ENCODE results near the gene TMEM51.

Gene TMEM51

DNA sequence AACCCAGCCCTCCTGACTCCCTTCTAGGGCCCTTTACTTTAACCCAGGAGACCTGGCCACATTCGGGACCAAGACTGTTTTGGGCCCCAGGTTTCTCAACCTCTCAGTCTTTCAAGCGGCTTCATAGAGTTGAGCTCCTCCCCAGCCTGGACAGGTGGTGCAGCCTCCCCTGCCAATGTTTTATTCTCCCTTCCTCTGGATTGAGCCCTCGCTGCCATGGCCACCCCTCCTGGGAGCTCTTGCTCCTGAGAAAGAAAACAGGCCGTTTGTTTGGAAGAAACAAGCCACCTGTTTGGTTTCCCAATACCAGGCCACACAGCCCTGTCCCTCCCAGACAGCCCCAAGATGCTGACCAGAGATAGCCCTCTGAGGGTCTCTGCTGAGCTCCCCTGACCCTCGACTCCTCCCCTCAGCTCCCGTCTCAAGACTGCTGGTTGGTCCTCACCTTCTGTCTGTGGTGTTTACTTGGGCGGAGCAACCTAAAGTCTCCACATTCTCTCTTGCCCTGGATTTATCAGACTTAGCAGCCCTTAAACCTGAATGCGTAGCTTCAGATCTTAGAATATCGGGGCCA is 3.3 kb downstream of the TMEM51 start:
- no peak overlapping the region for H2BK12ac ChIP-seq (ENCODE audit: low read length)

DNA sequence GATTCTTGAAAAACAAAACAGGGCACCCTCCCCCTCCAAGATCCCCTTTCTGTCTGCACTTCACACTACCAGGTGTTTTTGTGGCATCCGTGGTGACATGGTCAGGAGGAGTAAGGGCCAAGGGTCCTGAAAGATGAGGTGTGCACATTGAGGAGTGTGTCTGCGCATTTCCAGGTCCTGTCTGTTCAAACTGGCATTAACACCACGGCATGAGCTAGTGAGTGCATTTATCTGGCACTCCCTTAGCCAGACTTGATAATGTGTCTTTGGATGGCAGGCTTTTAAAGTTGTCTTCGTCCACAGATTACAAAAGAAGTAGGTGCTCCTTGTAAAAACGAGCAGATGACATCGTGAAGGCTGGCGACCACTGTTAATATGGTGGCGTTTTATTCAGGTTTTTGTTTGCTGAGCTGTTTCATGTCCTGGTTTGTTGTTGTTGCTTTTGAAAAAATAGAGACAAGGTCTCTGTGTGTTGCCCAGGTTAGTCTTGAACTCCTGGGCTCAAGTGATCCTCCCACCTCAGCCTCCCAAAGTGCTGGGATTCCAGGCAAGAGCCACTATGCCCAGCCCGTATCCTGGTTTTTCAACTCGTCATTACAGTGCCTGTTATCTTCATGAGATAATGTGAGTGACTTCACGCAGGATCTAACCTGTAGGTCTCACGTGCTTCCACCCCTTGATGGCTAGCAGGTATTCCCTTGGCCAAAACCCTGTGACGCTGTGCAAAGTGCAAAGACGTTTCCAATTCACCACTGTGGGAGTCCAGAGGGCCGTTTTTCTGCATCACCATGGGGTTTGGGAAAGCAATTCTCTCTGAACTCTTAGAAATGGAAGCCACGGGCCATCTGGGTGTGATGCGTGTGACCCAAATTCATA is 4.2 kb downstream of the TMEM51 start:
- Histone ChIP-seq H3K9me3 (ENCODE audit: insufficient read depth, low read depth, low read length) (no peaks in the 10 kb centered on the region), H3K14ac (ENCODE audit: low read length) (no peak overlapping the region), H2AFZ (ENCODE audit: insufficient read depth, low read length, poor library complexity) (no peak overlapping the region), H3K79me2 (ENCODE audit: control insufficient read depth, insufficient read depth, low read length, poor library complexity) (peaks cover 4% of the 10 kb centered on the region), H3K4me3 (ENCODE audit: low read depth, low read length) (no peak overlapping the region), H3K9ac (ENCODE audit: low read length) (no peak overlapping the region), H3K27ac (ENCODE audit: low read depth, low read length) (no peak overlapping the region), H3K23ac (ENCODE audit: low read length) (no peak overlapping the region), H3K4ac (ENCODE audit: low read depth, low read length) (no peak overlapping the region), H3K4me1 (ENCODE audit: control insufficient read depth in 1 of 2, insufficient read depth in 2 of 2, low read length in 2 of 2) (peaks cover 13 to 16% of the 10 kb centered on the region in 2 experiments), H2BK12ac (ENCODE audit: low read length) (no peak overlapping the region), H4K12ac (ENCODE audit: low read depth, low read length) (no peak overlapping the region), H2BK5ac (ENCODE audit: low read depth, low read length, poor library complexity) (no peak overlapping the region), H3K27me3 (ENCODE audit: insufficient read depth, low read length) (no peaks in the 10 kb centered on the region), H3K36me3 (ENCODE audit: control insufficient read depth in 1 of 2, insufficient read depth in 2 of 2, low read length in 2 of 2) (no peaks in the 10 kb centered on the region), H3K18ac (ENCODE audit: low read length) (no peak overlapping the region), H2AK5ac (ENCODE audit: low read length) (no peak overlapping the region), H4K8ac (ENCODE audit: low read depth, low read length) (no peak overlapping the region), H4K91ac (ENCODE audit: low read depth, low read length) (no peak overlapping the region), H2BK120ac (ENCODE audit: insufficient read depth, low read length, poor library complexity) (no peak overlapping the region), H3K79me1 (ENCODE audit: low read length) (peaks cover 10% of the 10 kb centered on the region), H3K4me2 (ENCODE audit: low read length) (no peak overlapping the region)
- DNase-seq: peak; percentile 82 to 87
- no CpG with 5 or more reads among the region's 17 CpGs for WGBS (ENCODE audit: extremely low coverage, insufficient coverage, insufficient read length)

More for the DNA sequence above, 3.3 kb downstream of the TMEM51 start:
- Histone ChIP-seq H2BK120ac (ENCODE audit: insufficient read depth, low read length, poor library complexity) (no peak overlapping the region), H3K27me3 (ENCODE audit: insufficient read depth, low read length) (no peaks in the 10 kb centered on the region), H3K27ac (ENCODE audit: low read depth, low read length) (no peak overlapping the region), H3K18ac (ENCODE audit: low read length) (no peak overlapping the region), H3K23ac (ENCODE audit: low read length) (no peak overlapping the region), H4K8ac (ENCODE audit: low read depth, low read length) (no peak overlapping the region), H3K79me2 (ENCODE audit: control insufficient read depth, insufficient read depth, low read length, poor library complexity) (peaks cover 4% of the 10 kb centered on the region), H3K4me3 (ENCODE audit: low read depth, low read length) (no peak overlapping the region), H3K4ac (ENCODE audit: low read depth, low read length) (no peak overlapping the region), H2BK5ac (ENCODE audit: low read depth, low read length, poor library complexity) (no peak overlapping the region), H3K4me2 (ENCODE audit: low read length) (no peak overlapping the region), H3K36me3 (ENCODE audit: control insufficient read depth in 1 of 2, insufficient read depth in 2 of 2, low read length in 2 of 2) (no peaks in the 10 kb centered on the region), H2AFZ (ENCODE audit: insufficient read depth, low read length, poor library complexity) (no peak overlapping the region), H3K79me1 (ENCODE audit: low read length) (peaks cover 12% of the 10 kb centered on the region), H3K4me1 (ENCODE audit: control insufficient read depth in 1 of 2, insufficient read depth in 2 of 2, low read length in 2 of 2) (peaks cover 16 to 19% of the 10 kb centered on the region in 2 experiments), H4K91ac (ENCODE audit: low read depth, low read length) (no peak overlapping the region), H3K9me3 (ENCODE audit: insufficient read depth, low read depth, low read length) (no peaks in the 10 kb centered on the region), H4K12ac (ENCODE audit: low read depth, low read length) (no peak overlapping the region), H2AK5ac (ENCODE audit: low read length) (no peak overlapping the region), H3K9ac (ENCODE audit: low read length) (no peak overlapping the region), H3K14ac (ENCODE audit: low read length) (no peak overlapping the region)
- DNase-seq: no peak
- no CpG with 5 or more reads among the region's 9 CpGs for WGBS (ENCODE audit: extremely low coverage, insufficient coverage, insufficient read length)

DNA sequence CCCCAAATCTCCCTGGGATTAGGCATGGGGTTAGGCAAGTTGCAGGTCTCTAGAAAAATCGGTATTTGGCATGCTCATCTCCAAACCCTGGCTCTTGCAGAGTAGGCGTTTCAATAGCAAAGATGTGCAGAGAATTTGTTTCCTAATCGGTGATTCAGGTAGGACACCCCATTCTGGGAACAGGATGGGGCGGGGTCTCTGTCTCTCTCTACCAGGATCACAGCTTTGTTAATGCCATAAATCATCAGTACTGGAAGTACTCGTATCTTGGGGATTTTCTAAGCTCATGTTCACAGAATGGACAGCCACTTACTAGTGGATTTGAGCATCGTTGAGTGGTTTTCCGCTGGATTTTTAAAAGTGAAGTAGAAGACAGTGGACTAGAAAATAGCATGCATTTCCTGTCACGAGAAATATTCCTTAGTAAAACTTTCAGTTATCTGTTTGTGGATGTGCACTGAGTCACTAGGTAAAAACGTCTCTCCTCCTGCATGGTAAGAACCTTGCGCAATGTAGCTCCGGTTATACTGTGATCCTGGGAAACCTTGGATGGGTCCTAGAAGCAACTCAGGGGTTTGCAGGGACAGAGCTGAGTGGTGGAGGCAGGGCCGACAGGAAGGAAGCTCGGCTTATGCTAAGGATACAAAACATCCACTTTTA is 5.1 kb downstream of the TMEM51 start:
- no peak overlapping the region for H2AFZ ChIP-seq (ENCODE audit: insufficient read depth, low read length, poor library complexity)
- no peaks in the 10 kb centered on the region for H3K27me3 ChIP-seq (ENCODE audit: insufficient read depth, low read length)
- DNase-seq: peak; percentile 55 to 81
- H2BK120ac ChIP-seq (ENCODE audit: insufficient read depth, low read length, poor library complexity): no peak overlapping the region
- H3K23ac ChIP-seq (ENCODE audit: low read length): no peak overlapping the region
- H3K79me2 ChIP-seq (ENCODE audit: control insufficient read depth, insufficient read depth, low read length, poor library complexity): peaks cover 4% of the 10 kb centered on the region
- H3K36me3 ChIP-seq (ENCODE audit: control insufficient read depth in 1 of 2, insufficient read depth in 2 of 2, low read length in 2 of 2): no peaks in the 10 kb centered on the region
- no peak overlapping the region for H3K18ac ChIP-seq (ENCODE audit: low read length)
- no peak overlapping the region for H3K4me2 ChIP-seq (ENCODE audit: low read length)
- H3K4me3 ChIP-seq (ENCODE audit: low read depth, low read length): no peak overlapping the region
- H3K27ac ChIP-seq (ENCODE audit: low read depth, low read length): no peak overlapping the region
- H3K4me1 ChIP-seq (ENCODE audit: control insufficient read depth in 1 of 2, insufficient read depth in 2 of 2, low read length in 2 of 2): peaks cover 13 to 16% of the 10 kb centered on the region in 2 experiments
- no peak overlapping the region for H3K14ac ChIP-seq (ENCODE audit: low read length)
- H2BK5ac ChIP-seq (ENCODE audit: low read depth, low read length, poor library complexity): no peak overlapping the region
- H2BK12ac ChIP-seq (ENCODE audit: low read length): no peak overlapping the region
- no peaks in the 10 kb centered on the region for H3K9me3 ChIP-seq (ENCODE audit: insufficient read depth, low read depth, low read length)
- no peak overlapping the region for H4K91ac ChIP-seq (ENCODE audit: low read depth, low read length)
- H4K8ac ChIP-seq (ENCODE audit: low read depth, low read length): no peak overlapping the region
- H3K4ac ChIP-seq (ENCODE audit: low read depth, low read length): no peak overlapping the region
- WGBS (ENCODE audit: extremely low coverage, insufficient coverage, insufficient read length): no CpG with 5 or more reads among the region's 13 CpGs
- no peak overlapping the region for H4K12ac ChIP-seq (ENCODE audit: low read depth, low read length)
- peaks cover 3% of the 10 kb centered on the region for H3K79me1 ChIP-seq (ENCODE audit: low read length)
- no peak overlapping the region for H2AK5ac ChIP-seq (ENCODE audit: low read length)
- no peak overlapping the region for H3K9ac ChIP-seq (ENCODE audit: low read length)

DNA sequence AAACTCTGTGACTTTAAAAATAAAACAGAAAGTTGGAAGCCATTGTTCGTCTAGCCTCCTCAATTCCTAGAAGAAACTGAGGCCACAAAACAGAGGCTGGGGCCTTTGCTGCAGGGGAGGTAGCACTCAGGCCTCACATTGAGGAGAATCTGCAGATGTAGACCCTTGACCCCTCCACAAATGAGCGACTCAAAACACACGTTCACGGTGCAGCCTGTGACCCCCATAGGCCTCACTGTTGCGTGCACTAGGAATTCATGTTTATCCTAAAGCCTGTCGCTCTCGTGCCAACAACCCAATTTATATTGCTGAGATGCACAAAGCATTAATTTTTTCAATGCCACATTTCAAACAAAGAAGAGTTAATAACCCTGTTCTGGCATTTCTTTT is 5.6 kb downstream of the TMEM51 start:
- Histone ChIP-seq H3K27me3 (ENCODE audit: insufficient read depth, low read length) (no peaks in the 10 kb centered on the region), H3K79me1 (ENCODE audit: low read length) (no peaks in the 10 kb centered on the region), H4K8ac (ENCODE audit: low read depth, low read length) (no peak overlapping the region), H3K14ac (ENCODE audit: low read length) (no peak overlapping the region), H3K4me1 (ENCODE audit: control insufficient read depth in 1 of 2, insufficient read depth in 2 of 2, low read length in 2 of 2) (peaks cover 13% of the 10 kb centered on the region in 2 experiments), H3K27ac (ENCODE audit: low read depth, low read length) (no peak overlapping the region), H3K36me3 (ENCODE audit: control insufficient read depth in 1 of 2, insufficient read depth in 2 of 2, low read length in 2 of 2) (no peaks in the 10 kb centered on the region), H4K91ac (ENCODE audit: low read depth, low read length) (no peak overlapping the region), H3K23ac (ENCODE audit: low read length) (no peak overlapping the region), H2BK5ac (ENCODE audit: low read depth, low read length, poor library complexity) (no peak overlapping the region), H3K4ac (ENCODE audit: low read depth, low read length) (no peak overlapping the region), H3K79me2 (ENCODE audit: control insufficient read depth, insufficient read depth, low read length, poor library complexity) (no peaks in the 10 kb centered on the region), H4K12ac (ENCODE audit: low read depth, low read length) (no peak overlapping the region), H3K18ac (ENCODE audit: low read length) (no peak overlapping the region), H2BK120ac (ENCODE audit: insufficient read depth, low read length, poor library complexity) (no peak overlapping the region), H2AK5ac (ENCODE audit: low read length) (no peak overlapping the region), H3K4me2 (ENCODE audit: low read length) (no peak overlapping the region), H3K9me3 (ENCODE audit: insufficient read depth, low read depth, low read length) (no peaks in the 10 kb centered on the region), H2BK12ac (ENCODE audit: low read length) (no peak overlapping the region), H2AFZ (ENCODE audit: insufficient read depth, low read length, poor library complexity) (no peak overlapping the region), H3K9ac (ENCODE audit: low read length) (no peak overlapping the region), H3K4me3 (ENCODE audit: low read depth, low read length) (no peak overlapping the region)
- no peak for DNase-seq
- WGBS (ENCODE audit: extremely low coverage, insufficient coverage, insufficient read length): no CpG with 5 or more reads among the region's 7 CpGs
